ENCODE data around the gene ZNF763.
"Not testable (repeated sequence)": the region's sequence is repeated elsewhere in the genome, so short reads cannot be mapped to it uniquely, and the experiment has no call there.

ZNF763 gene

GRCh38 chr19:11973019-11973810 is 8.4 kb downstream of the ZNF763 start:
- no peak for DNase-seq

GRCh38 chr19:11978492-11979100 is 13.8 kb downstream of the ZNF763 start:
- no peak for DNase-seq

GRCh38 chr19:11979527-11979926 is 14.7 kb downstream of the ZNF763 start:
- DNase-seq = no peak

- DNase-seq = no peak
Observed at GRCh38 chr19:11982526-11982925, 17.7 kb downstream of the ZNF763 start.

GRCh38 chr19:11984986-11985385 is 20.1 kb downstream of the ZNF763 start:
- DNase-seq = no peak

GRCh38 chr19:11986754-11987153 is 21.9 kb downstream of the ZNF763 start:
- no peak for DNase-seq

- peak; percentile 60 for DNase-seq
Observed at GRCh38 chr19:11987405-11988281, 22.8 kb downstream of the ZNF763 start.

GRCh38 chr19:11989112-11989456 is 24.2 kb downstream of the ZNF763 start:
- no peak for DNase-seq

- not testable (repeated sequence) for DNase-seq
Observed at GRCh38 chr19:11991921-11992320, 27.1 kb downstream of the ZNF763 start.

GRCh38 chr19:11995174-11995573 is 30.3 kb downstream of the ZNF763 start:
- no peak for DNase-seq

- no peak for DNase-seq
Observed at GRCh38 chr19:12000152-12000981, 35.5 kb downstream of the ZNF763 start.

GRCh38 chr19:12015015-12015752 is 50.3 kb downstream of the ZNF763 start:
- no peak for DNase-seq

GRCh38 chr19:12015753-12016116 is 50.9 kb downstream of the ZNF763 start:
- no peak for DNase-seq

Measured in NCI-H524 treated with DMSO at 0.1 percent for 48 hours (cell line).